ENCODE measurements around the gene F8.

The F8 gene

GRCh38 chrX:155022585-155022984 is at the start of gene F8:
Gene F8 (minus strand): TSS chrX:155022723. CDS start chrX:155022552, 171 bp downstream.
- in situ Hi-C loops (cut with HindIII; ENCODE audit: low pct_unique_long_range_greater_than_20kb, low sequenced_read_pairs) = no loop called here
- DNase-seq (ENCODE audit: low read depth in 1 of 2, low spot score in 1 of 2) = no peak
- no peak for TF ChIP-seq JUND (IDR thresholded peaks at IDR 0.05; ENCODE audit: low read depth)

- no peak for TF ChIP-seq JUND (IDR thresholded peaks at IDR 0.05; ENCODE audit: low read depth)
- DNase-seq (ENCODE audit: low read depth in 1 of 2, low spot score in 1 of 2) = no peak
- in situ Hi-C loops (cut with HindIII; ENCODE audit: low pct_unique_long_range_greater_than_20kb, low sequenced_read_pairs) = no loop called here
Measured at GRCh38 chrX:155071694-155072280, 49.3 kb upstream of the F8 start.

GRCh38 chrX:155070975-155071693 is 48.6 kb upstream of the F8 start, which contains the start of the genes BRCC3, CMC4 and MTCP1:
Gene BRCC3 (plus strand): TSS chrX:155071508. CDS start chrX:155071528, 20 bp downstream.
Gene CMC4 (minus strand): TSS chrX:155071136. CDS start chrX:155064023, 7,113 bp downstream.
Gene MTCP1 (minus strand): TSS chrX:155071136. CDS start chrX:155066010, 5,126 bp downstream.
- in situ Hi-C loops (cut with HindIII; ENCODE audit: low pct_unique_long_range_greater_than_20kb, low sequenced_read_pairs) = no loop called here
- no peak for TF ChIP-seq JUND (IDR thresholded peaks at IDR 0.05; ENCODE audit: low read depth)
- DNase-seq (ENCODE audit: low read depth in 1 of 2, low spot score in 1 of 2) = peak; percentile 69 to 83

GRCh38 chrX:155070663-155070974 is 48.1 kb upstream of the F8 start:
- no peak for DNase-seq (ENCODE audit: low read depth in 1 of 2, low spot score in 1 of 2)
- in situ Hi-C loops (cut with HindIII; ENCODE audit: low pct_unique_long_range_greater_than_20kb, low sequenced_read_pairs) = no loop called here
- TF ChIP-seq JUND (IDR thresholded peaks at IDR 0.05; ENCODE audit: low read depth) = no peak

GRCh38 chrX:155070038-155070437 is 47.5 kb upstream of the F8 start:
- DNase-seq (ENCODE audit: low read depth in 1 of 2, low spot score in 1 of 2) = no peak
- in situ Hi-C loops (cut with HindIII; ENCODE audit: low pct_unique_long_range_greater_than_20kb, low sequenced_read_pairs) = no loop called here
- no peak for TF ChIP-seq JUND (IDR thresholded peaks at IDR 0.05; ENCODE audit: low read depth)

GRCh38 chrX:155069414-155069813 is 46.9 kb upstream of the F8 start:
- in situ Hi-C loops (cut with HindIII; ENCODE audit: low pct_unique_long_range_greater_than_20kb, low sequenced_read_pairs) = no loop called here
- DNase-seq (ENCODE audit: low read depth in 1 of 2, low spot score in 1 of 2) = no peak
- no peak for TF ChIP-seq JUND (IDR thresholded peaks at IDR 0.05; ENCODE audit: low read depth)

- TF ChIP-seq JUND (IDR thresholded peaks at IDR 0.05; ENCODE audit: low read depth) = no peak
- in situ Hi-C loops (cut with HindIII; ENCODE audit: low pct_unique_long_range_greater_than_20kb, low sequenced_read_pairs) = no loop called here
- DNase-seq (ENCODE audit: low read depth in 1 of 2, low spot score in 1 of 2) = no peak
Measured at GRCh38 chrX:155068165-155068564, 45.6 kb upstream of the F8 start.

- in situ Hi-C loops (cut with HindIII; ENCODE audit: low pct_unique_long_range_greater_than_20kb, low sequenced_read_pairs) = no loop called here
- DNase-seq (ENCODE audit: low read depth in 1 of 2, low spot score in 1 of 2) = no peak
Measured at GRCh38 chrX:155065035-155065734, 42.7 kb upstream of the F8 start.

GRCh38 chrX:155061760-155062159 is 39.2 kb upstream of the F8 start:
- in situ Hi-C loops (cut with HindIII; ENCODE audit: low pct_unique_long_range_greater_than_20kb, low sequenced_read_pairs) = no loop called here
- TF ChIP-seq JUND (IDR thresholded peaks at IDR 0.05; ENCODE audit: low read depth) = no peak
- DNase-seq (ENCODE audit: low read depth in 1 of 2, low spot score in 1 of 2) = no peak

More at GRCh38 chrX:155065035-155065734, 42.7 kb upstream of the F8 start:
- TF ChIP-seq JUND (IDR thresholded peaks at IDR 0.05; ENCODE audit: low read depth) = no peak

GRCh38 chrX:155056877-155057792 is 34.6 kb upstream of the F8 start:
- in situ Hi-C loops (cut with HindIII; ENCODE audit: low pct_unique_long_range_greater_than_20kb, low sequenced_read_pairs) = no loop called here
- peak in 1 of 2 experiments; percentile 76 for DNase-seq (ENCODE audit: low read depth in 1 of 2, low spot score in 1 of 2)
- no peak for TF ChIP-seq JUND (IDR thresholded peaks at IDR 0.05; ENCODE audit: low read depth)

GRCh38 chrX:155056471-155056870 is 33.9 kb upstream of the F8 start:
- DNase-seq (ENCODE audit: low read depth in 1 of 2, low spot score in 1 of 2) = no peak
- TF ChIP-seq JUND (IDR thresholded peaks at IDR 0.05; ENCODE audit: low read depth) = no peak
- in situ Hi-C loops (cut with HindIII; ENCODE audit: low pct_unique_long_range_greater_than_20kb, low sequenced_read_pairs) = no loop called here

GRCh38 chrX:155055494-155055893 is 33.0 kb upstream of the F8 start:
- no peak for DNase-seq (ENCODE audit: low read depth in 1 of 2, low spot score in 1 of 2)
- no peak for TF ChIP-seq JUND (IDR thresholded peaks at IDR 0.05; ENCODE audit: low read depth)
- in situ Hi-C loops (cut with HindIII; ENCODE audit: low pct_unique_long_range_greater_than_20kb, low sequenced_read_pairs) = no loop called here

Data from T47D (cell line).